HG03025 (cell line): ENCODE measurements around the gene KIAA2012.
"Not testable (repeated sequence)": the region's sequence is repeated elsewhere in the genome, so short reads cannot be mapped to it uniquely, and the experiment has no call there.

Experiments used
- ATAC-seq: cut with Tn5 transposase; IDR thresholded peaks from one replicate; pipeline ENCODE4 v1.9.1; 2021; ENCODE audit warnings: mild to moderate bottlenecking, moderate library complexity; ENCODE audit not compliant: unreplicated experiment, low FRiP score

Gene KIAA2012

DNA sequence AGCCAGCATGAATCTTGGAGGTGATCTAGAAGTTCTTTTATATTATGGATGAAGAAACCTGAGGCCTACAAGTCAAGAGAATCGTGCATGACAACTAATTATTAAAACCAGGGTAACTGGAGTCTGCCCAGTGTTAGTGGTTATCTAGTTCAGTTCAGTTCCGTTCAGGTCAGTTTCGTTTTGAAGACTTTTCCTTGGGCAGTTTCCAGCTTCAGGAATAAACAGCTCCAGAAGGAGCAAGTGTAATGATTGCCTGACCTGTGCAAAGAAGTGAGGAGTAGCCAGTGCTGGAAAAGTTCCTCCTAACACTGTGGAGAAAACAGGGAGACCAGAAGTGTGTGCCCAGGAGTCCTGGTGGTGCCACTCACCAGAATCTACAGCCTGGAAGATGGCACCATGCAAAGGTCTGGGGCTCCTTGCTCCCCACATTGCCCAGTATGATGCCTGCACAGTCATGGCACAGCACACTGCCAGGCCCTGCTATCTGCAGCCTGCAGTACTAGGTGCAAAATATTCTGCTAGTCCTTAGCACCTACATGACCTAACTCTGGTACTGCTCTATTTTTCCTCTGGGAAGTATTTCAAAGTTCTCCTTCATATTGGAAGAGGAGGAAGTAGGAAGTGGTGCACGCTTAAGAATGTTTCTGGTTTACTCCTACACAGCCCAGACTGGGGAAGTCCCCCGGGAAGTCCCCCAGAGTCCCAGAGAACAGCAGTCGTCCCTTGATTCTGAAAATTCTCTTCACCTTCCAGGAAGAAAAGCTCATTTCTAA is 99.6 kb downstream of the KIAA2012 start:
- peak; percentile 49 for ATAC-seq

DNA sequence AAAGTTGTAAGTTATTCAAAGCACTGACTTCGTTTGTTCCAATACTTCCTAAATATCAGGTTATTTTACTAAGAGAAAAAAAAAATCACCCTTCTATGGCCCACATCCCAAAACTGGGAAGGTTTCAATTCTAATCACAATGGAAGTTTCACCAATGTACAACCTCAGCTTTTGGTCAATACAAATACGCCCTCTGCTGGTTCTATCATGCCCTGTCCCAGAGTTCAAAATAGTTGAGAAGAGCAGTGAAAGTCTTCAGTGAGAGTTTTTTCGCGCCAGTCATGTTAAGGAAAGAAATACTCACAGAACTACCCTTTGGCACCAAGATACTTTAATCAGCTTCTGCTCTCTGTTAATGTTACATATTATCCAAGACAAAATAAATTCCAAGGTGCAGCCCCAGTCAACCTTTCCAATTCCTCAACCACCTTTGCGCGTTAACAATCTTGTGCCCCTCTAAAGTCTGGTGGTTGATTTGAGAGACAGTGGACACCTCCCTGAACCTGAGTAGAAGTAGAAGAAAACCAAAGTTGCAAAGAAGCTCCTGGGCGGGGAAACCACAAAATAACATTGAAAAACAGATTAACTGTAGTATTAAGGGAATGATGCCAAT is 105.4 kb downstream of the KIAA2012 start:
- ATAC-seq: no peak

DNA sequence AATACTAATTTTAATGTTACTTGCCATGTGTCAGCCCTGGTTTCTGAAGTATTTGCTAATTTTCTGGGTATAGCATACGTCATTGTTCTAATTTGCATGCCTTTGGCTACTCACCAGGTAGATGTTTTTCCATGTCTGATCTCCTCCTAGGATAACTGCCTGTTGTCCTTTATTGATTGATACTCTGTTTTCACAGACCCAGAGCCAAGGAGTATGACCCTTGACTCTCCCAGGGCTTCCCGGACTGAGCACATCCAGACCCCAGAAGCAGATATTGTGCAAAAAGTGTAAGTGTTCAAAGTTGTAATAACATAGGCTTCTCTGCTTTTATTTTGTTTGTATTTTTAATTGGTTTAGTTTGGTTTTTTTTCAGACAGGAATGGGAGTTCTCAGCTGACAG is 111.5 kb downstream of the KIAA2012 start:
- ATAC-seq: no peak

DNA sequence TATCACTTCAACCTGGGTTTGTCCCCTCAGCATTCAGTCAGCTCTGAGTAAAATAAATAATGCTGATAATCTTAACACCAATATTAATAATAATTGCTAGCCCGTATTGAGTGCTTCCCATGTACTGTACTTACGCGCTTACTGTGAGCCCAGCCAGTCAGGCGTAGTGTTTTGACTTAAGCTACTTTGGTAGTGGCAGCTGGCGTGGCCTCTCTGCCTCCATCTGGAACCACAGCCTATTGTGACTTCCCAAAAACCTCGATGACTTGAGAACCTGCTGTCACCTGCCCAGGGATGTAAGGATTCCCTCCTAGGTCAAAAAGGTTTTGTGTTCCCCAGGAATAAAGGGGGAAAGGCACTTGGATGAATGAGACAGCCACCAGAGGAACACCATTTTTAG is 112.1 kb downstream of the KIAA2012 start:
- ATAC-seq: no peak

DNA sequence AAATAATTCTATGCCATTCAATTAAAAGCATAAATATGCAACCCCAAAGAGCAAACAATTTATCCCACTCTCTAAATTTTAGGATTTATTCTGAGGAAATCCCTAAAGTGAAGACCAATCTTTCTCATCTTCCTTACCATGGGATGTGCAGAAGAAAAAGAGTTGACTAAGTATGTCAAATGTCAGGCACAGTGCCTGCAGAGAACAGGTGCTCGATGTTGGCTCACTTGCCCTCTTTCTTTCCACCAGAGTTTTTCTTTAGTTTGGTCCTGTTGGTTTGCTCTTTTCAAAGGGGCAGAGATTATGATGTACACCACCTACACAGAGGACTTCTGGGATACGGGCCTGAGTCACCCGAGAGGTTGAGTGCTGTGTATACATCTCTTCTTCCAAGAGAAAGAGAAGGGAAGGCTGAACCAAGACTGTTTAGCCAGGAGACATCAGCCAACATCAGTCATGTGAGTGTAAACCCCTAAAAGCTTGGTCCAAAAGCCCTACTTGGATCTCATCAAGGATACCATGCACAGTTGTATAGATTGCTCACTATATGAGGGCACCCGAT is 113.7 kb downstream of the KIAA2012 start:
- ATAC-seq: no peak

DNA sequence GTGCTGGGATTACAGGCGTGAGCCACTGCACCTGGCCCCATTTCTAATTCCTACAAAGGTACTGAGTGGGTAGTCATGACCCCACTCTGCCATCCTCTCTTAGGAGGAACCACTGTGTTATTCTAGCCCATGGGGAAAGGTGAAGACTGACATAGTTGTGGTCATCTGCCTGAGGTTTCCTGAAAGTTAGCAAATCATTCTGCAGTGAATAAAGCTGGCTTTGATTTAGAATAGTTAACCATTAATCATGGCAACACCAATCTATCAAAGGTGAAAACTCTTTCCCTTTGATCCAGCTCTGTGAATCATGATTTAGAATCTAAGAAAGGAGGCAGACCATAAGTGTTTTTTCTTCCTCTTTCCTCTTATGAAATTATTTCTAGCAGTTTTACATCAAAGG is 114.5 kb downstream of the KIAA2012 start:
- ATAC-seq: no peak

DNA sequence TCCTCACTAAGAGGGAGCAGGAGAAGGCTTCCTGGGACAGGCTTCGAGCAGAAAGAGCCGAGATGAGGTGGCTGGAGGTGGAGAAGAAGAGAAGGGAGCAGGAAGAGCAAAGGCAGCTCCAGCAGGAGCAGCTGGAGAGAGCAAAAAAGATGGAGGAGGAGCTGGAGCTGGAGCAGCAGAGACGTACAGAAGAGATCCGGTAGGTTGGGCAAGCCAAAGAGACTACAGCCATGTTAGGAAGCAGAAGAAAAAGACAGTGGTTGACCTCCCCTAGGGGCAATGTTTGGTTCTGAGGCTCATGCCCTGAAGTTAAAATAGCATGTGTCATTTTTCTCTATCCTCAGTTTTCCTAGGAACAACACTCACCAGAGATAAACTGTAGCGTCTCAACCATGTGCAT is 120.2 kb downstream of the KIAA2012 start:
- ATAC-seq: no peak

DNA sequence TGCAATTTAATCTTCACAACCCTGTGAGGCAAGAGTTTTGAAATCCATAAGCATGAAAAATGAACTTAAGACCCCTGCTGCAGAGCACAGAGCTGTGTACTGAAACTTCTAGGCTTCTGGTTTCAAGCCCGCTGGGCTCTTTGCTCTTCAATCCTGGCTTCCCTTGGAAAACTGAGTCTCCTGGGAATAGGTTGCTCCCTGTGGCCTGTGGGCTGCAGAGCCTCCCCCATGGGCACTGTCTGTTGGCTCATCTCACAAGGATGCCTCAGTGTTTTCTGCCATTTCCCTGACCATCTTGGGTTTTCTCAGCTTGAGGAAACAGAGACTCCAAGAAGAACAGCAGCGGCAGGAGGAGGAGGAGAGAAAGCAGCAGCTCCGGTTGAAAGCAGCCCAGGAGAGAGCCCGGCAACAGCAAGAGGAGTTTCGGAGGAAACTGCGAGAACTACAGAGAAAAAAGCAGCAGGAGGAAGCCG is 120.9 kb downstream of the KIAA2012 start:
- ATAC-seq: no peak

DNA sequence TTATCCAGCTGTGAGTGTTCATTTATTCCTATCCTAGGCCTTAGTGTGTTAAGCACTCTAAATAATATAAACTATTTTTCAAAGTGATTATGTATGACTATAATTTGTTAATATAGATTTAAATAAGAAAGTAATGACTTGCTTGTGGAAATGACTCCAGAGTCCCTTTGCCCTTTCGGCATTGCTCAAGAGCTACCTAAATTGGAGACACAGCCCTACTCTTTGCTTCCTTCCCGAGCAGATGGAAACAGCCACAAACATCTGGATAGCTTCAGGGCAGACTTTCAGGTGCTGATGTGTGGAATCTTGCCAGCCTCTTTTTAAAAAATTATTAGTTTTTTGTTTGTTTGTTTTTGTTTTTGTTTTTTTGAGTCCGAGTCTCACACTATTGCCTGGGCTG is 121.4 kb downstream of the KIAA2012 start:
- no peak for ATAC-seq

DNA sequence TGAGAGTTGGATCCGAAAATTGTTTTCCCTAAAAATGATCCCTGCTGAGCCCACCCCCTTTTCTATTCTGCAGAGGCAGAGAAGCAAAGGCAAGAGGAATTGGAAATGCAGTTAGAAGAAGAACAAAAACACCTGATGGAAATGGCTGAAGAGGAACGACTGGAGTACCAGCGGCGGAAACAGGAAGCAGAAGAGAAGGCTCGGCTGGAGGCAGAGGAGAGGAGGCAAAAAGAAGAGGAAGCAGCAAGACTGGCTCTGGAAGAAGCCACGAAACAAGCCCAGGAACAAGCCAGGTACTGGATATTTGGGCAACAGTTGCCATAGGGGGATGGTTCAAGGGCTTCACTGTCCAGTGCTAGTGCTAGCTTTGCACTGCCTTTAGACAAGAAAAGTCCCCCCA is 123.7 kb downstream of the KIAA2012 start:
- ATAC-seq: no peak

DNA sequence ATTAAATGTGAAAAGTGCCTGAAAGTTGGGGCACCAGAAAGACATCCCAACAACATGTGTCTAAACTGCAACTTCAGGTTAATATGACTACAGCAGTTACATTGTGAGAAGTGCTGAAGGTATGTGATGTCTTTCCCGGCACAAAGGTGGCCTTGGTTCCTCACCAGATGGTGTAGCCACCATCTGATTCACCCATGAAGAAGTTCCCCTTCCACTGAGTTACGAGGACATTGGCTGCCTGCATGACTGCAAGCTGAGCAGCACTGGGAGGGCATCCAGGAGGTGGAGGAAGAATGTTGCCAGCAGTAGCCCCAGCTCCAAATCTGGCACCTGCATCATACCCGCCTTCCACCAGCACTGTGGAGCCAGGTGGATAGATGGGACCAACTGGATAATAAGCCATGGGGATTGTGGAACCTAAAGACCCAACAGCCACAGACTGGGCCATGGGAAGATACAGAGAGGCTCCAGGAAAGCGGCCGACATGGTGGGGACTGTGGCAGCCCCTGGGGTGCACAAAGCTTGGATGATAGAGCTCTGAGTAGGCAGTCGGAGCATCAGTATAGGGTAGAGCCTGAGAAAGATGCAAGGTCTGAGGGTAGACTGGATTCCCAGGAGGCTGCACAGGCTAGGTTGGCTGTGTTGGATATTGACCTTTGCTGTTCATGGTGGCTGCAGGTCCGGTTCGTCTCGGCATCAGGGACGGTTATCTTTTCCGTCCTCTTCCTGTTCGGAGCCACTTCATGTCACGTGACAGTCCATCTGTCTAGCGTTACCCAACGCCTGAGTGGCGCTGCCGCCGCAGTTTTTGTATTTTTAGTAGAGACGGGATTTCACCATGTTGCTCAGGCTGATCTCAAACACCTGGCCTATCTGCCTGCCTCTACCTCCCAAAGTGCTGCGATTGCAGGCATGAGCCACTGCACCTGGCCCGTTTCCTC is 128.4 kb downstream of the KIAA2012 start:
- no peak for ATAC-seq

DNA sequence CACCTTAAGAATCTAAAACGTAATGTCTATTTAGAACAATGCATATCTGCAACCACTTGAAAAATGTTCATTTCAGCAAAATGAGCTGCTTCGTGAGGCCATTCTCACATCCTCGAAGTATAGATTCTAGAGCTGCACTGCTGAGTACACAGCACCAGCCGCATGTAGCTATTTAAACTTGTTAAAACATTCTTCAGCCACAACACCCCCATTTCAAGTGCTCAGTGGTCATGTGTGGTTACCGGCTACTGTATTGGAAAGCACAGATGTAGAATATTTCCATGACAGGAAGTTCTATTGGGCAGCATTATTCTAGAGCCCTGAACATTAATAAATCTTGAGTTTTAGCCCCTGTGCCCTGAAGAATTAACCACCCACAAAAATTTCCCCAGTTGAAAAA is 130.3 kb downstream of the KIAA2012 start:
- no peak for ATAC-seq

DNA sequence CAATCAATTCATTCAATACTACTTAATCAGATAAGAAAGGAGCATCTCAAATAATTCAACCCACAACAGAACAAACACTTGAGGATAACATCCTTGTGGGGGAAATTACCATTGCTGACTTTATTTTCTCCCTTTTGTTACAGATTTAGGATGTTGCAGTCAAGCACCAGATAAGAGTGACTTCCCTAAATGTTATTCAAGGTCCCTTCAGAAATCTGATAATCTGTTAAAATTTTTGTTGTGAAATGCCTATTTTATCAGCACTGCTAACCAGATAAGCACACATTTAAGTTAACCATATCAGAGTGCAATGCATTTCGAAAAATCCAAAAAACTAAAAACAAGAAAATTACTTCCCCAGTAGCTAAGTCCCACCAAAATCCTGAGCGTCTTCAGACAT is 131.8 kb downstream of the KIAA2012 start:
- ATAC-seq: no peak

DNA sequence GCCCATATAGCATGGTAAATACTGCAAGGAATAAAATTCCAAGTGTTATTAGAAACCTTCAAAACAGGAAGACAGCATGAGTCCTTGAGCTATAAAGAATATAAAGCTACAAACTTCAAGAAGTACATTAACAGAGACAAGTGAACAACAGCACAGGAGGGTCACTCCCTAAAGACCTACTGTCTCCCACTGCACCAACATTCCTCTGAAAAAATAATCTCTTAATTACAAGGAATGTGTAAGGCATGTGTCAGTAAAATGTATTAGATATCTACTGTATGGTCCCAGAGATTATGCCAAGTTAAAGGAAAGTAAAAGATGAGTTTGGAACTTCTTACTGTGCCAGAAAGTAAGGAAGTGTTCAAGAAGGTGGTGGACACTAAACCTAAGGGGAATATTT is 135.5 kb downstream of the KIAA2012 start:
- ATAC-seq: no peak

DNA sequence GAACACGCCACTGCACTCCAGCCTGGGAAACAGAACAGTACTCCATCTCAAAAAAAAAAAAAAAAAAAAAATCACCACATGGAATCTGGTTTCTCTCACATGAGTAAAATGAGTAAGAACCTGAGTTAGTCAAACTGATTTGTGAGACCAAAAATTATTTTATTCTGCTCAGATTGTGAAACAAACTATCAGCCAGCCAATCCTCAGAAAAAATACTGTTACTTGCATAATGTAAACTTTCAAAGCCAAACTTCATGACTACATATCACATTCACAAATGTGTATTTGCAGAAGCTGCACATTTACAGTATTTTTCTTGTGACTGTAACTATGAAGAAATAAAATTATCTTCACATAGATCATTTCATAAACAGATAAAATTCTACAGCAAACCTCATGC is 142.1 kb downstream of the KIAA2012 start:
- no peak for ATAC-seq

DNA sequence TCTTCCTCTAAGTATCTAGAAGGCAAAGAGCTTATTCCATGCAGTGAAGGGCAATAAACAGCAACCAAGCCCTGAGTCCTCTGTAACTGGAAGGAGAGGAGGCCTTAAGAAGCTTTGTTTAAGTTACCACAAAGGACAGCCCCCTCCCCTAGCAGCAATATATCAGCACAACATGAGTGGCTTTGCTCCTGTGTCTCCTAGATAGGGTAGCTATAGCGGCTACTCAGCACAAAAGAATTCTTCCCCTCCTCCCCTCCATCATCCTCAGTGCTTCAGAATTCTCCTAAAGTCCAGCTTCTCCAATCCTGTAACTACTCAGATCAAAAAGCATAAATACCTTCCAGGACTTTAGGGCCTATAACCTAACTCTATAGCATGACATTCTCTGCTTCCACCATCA is 148.8 kb downstream of the KIAA2012 start:
- ATAC-seq: no peak

DNA sequence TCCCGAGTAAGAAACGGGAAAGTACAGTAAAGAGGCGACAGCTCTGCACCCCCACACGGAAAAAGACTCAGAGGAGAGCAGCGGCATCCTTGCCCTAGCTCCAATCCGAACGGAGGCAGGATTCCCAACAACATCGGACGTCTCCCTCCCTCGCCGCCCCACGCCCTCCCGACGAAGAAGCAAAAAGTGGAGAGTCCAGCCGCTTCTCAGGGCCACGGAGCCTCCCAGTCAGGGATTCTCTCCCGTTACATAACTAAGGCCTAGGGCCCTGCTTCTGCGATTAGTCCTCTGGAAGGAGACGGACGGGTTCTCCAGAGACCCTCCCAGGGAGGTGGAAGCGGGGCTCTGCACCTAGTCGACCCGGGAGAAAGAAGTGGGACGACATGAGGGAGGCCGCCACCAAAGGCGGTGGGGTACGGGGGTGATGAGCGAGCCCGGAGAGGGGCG is 164.8 kb downstream of the KIAA2012 start:
- ATAC-seq: peak; percentile 38

DNA sequence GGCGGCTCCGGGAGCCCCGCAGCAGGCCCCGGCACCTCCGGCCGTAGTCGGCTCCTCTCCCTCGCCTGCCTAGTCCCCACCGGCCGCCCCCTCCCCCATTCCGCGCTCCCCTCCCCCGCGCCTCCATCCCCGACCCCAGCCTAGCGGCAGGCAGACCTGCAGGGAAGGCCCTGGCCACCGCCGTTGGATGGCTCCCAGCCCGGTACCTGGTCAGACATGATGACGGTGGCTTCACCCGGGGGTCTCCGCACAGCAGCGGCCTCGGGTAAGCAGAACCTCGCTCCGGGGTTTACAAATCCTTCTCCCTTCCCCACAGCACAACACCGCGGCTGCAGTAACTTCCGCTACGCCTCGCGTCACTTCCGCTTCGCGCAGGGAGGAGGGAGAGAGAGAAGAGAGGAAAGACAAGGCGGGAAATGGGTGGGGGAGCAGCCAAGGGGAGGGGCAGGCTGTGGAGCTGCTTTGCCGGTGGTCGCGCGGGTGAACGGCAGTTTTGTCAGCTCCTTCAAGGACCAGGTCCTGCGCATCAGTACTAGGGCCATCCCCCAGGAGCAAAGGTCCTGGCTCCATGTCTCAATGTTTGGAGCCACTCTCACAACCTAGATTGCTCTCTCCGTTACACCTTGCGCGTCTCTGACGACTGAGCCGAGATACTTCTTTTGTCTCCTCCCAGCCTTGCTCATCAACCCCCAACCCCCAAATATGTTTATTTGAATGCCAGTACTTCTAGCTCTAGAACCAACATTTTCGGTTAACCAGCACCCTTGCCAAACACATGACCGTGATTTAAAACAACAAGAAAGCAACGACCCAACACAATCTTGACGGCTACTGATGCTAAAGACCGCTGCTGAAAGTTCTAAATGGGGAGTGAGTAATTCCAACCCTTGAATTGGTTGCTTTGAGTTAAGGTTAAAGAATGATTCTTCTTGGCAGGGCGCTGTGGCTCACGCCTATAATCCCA is 165.5 kb downstream of the KIAA2012 start, which contains the start of gene SUMO1:
TSS of gene SUMO1 (minus strand) at position 364 of the 964 bp plus-strand sequence. CDS start at position 218, 146 bp downstream.
- ATAC-seq: peak; percentile 96

DNA sequence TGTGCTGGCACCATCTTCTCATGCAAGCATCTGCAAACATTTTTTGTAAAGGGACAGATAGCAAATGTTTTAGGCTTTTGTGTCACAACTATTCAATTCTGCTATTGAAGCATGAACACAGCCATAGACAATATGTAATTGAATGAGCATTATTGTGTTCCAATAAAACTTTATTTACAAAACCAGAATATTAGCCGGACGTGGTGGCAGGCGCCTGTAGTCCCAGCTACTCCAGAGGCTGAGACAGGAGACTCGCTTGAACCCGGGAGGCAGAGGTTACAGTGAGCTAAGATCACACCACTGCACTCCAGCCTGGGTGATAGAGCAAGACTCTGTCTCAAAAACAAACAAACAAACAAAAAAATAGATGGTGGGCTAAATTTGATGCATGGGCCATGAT is 174.7 kb downstream of the KIAA2012 start:
- not testable (repeated sequence) for ATAC-seq
